CD1c-positive myeloid dendritic cell (primary cell): ENCODE results near the gene PBLD.

Source experiments
- DNase-seq: peaks from one replicate; pipeline ENCODE4 v3.0.0-alpha.2; 2016; ENCODE audit errors: extremely low spot score

Gene PBLD

GRCh38 chr10:68235111-68235510 lies 97.6 kb downstream of the PBLD start:
- DNase-seq, result no peak

- no peak for DNase-seq
Measured at GRCh38 chr10:68233046-68233445, 99.7 kb downstream of the PBLD start.
